GM12865 (cell line): Measurements from ENCODE around the gene C3orf20.

ENCODE experiments used
- DNase-seq: peaks from one replicate; pipeline ENCODE4 v3.0.0; 2010; ENCODE audit warnings: low read depth
- H3K4me3 ChIP-seq: 2 replicates; pipeline ENCODE4 v1.5.1; 2011; ENCODE audit warnings: mild to moderate bottlenecking, low read depth, low read length, control low read depth
- CTCF ChIP-seq: IDR thresholded peaks from 2 replicates; pipeline ENCODE4 v1.5.1; 2011; ENCODE audit warnings: low read length, control low read depth, low read depth, inconsistent platforms; ENCODE audit not compliant: insufficient read depth; ENCODE audit errors: missing control alignments

Gene C3orf20

GRCh38 chr3:14793126-14793857 is 118.4 kb downstream of the C3orf20 start:
- H3K4me3 ChIP-seq, result no peak overlapping the region
- no peak for TF ChIP-seq CTCF
- DNase-seq, result no peak

- DNase-seq, result no peak
- no peak overlapping the region for H3K4me3 ChIP-seq
- TF ChIP-seq CTCF, result no peak
These were observed 118.9 kb downstream of the C3orf20 start for GRCh38 chr3:14793858-14794234.

- no peak for DNase-seq
- no peak overlapping the region for H3K4me3 ChIP-seq
- no peak for TF ChIP-seq CTCF
These were observed 119.5 kb downstream of the C3orf20 start for GRCh38 chr3:14794435-14794834.

GRCh38 chr3:14795996-14796395 is 121.1 kb downstream of the C3orf20 start:
- TF ChIP-seq CTCF, result no peak
- no peak overlapping the region for H3K4me3 ChIP-seq

GRCh38 chr3:14796403-14797077 is 121.6 kb downstream of the C3orf20 start:
- DNase-seq, result no peak
- H3K4me3 ChIP-seq, result no peak overlapping the region
- no peak for TF ChIP-seq CTCF

More at GRCh38 chr3:14795996-14796395, 121.1 kb downstream of the C3orf20 start:
- DNase-seq, result no peak

- no peak overlapping the region for H3K4me3 ChIP-seq
- TF ChIP-seq CTCF, result no peak
- DNase-seq, result no peak
These were observed 122.8 kb downstream of the C3orf20 start for GRCh38 chr3:14797731-14798130.
